OCI-LY1 (cell line): ENCODE results near the gene GSK3B.

Source experiments
- CTCF ChIP-seq: fragments of 200-600 bp; sonication (generic), shearing (Covaris generic); IDR thresholded peaks from 2 replicates; pipeline ENCODE4 v1.5.1; 2017; ENCODE audit warnings: mild to moderate bottlenecking, antibody characterized with exemption, low read length, moderate library complexity, mixed read lengths
- EZH2 ChIP-seq: fragments of 200-600 bp; sonication (generic), shearing (Covaris generic); IDR thresholded peaks from 2 replicates; pipeline ENCODE4 v1.8.0; 2017; ENCODE audit warnings: borderline replicate concordance, mixed run types, mild to moderate bottlenecking, antibody characterized with exemption, low read length, moderate library complexity, mixed read lengths

- TF ChIP-seq CTCF, result no peak
- TF ChIP-seq EZH2, result no peak
Observed at GRCh38 chr3:119930286-119930685, 164.0 kb downstream of the GSK3B start.
